Spleen (tissue), 11 donors: ENCODE measurements around the gene SORBS1. TPM values are rescaled to one million over a fixed set of nuclear protein-coding genes. Genes with fewer than 3 reads are reported as not detected.

Source experiments
- DNase-seq: peaks from one replicate; pipeline ENCODE4 v3.0.0-alpha.2; 2020
- H3K27ac ChIP-seq, 8 donors: fragments of 200-600 bp; sonication (generic) in 7 of 8; 1 replicate in 4 of 8; 2 replicates in 4 of 8; pipeline versions ENCODE4 v1.5.0 to v1.8.0; 2016 to 2021; ENCODE audit warnings: inconsistent platforms in 4 of 8, mild to moderate bottlenecking in 4 of 8, moderate library complexity in 1 of 8
- H3K27me3 ChIP-seq, 7 donors: fragments of 200-600 bp; sonication (generic) in 6 of 7; replicated peaks in 1 of 7; 1 replicate in 4 of 7; 2 replicates in 3 of 7; pipeline versions ENCODE4 v1.5.0 to v1.8.0; 2016 to 2021; ENCODE audit warnings: inconsistent platforms in 3 of 7, mild to moderate bottlenecking in 1 of 7
- H3K36me3 ChIP-seq, 6 donors: fragments of 200-600 bp; sonication (generic) in 5 of 6; 1 replicate in 4 of 6; 2 replicates in 2 of 6; pipeline versions ENCODE4 v1.5.0 to v1.8.0; 2016 to 2021; ENCODE audit warnings: inconsistent platforms in 2 of 6
- H3K4me1 ChIP-seq, 6 donors: fragments of 200-600 bp; sonication (generic) in 5 of 6; 1 replicate in 3 of 6; 2 replicates in 3 of 6; pipeline versions ENCODE4 v1.5.0 to v1.8.0; 2016 to 2021; ENCODE audit warnings: inconsistent platforms in 3 of 6
- H3K4me3 ChIP-seq, 8 donors: fragments of 200-600 bp; sonication (generic) in 7 of 8; 1 replicate in 4 of 8; 2 replicates in 4 of 8; pipeline versions ENCODE4 v1.5.0 to v1.8.0; 2016 to 2021; ENCODE audit warnings: inconsistent platforms in 4 of 8, mild to moderate bottlenecking in 4 of 8, moderate library complexity in 2 of 8
- H3K9me3 ChIP-seq, 8 donors: fragments of 200-600 bp; sonication (generic) in 7 of 8; 1 replicate in 4 of 8; 2 replicates in 4 of 8; pipeline versions ENCODE4 v1.5.0 to v1.8.0; 2016 to 2021; ENCODE audit warnings: inconsistent platforms in 4 of 8
- POLR2A ChIP-seq, 3 donors: fragments of 450-650 bp; IDR thresholded peaks; one replicate each; pipeline ENCODE4 v1.5.1; 2017; ENCODE audit warnings: antibody characterized with exemption in 3 of 3, mild to moderate bottlenecking in 1 of 3
- POLR2AphosphoS5 ChIP-seq, 3 donors: sonication (generic); formaldehyde crosslinking; IDR thresholded peaks; one replicate each; pipeline ENCODE4 v1.5.1; 2017; ENCODE audit warnings: antibody characterized with exemption in 3 of 3
- WGBS, 5 donors: extraction: QIAGEN DNeasy Blood & Tissue Kit in 3 of 5; methylation state at CpG; one replicate each; pipeline versions ENCODE4 v1.1.5 to v1.1.7; 2013 to 2018; 5-methylcytosine and 5-hydroxymethylcytosine counted together
- intact Hi-C: fragments of 100-400 bp; cut with DNase I; formaldehyde crosslinking; loops from one replicate; pipeline ENCODE4 v1.15.0; 2023; ENCODE audit warnings: low total_unique reads
- polyA plus RNA-seq, 3 donors: library from polyadenylated mRNA; stranded (reverse); fragments of 200-250 nt; gene quantifications; one replicate each; pipeline ENCODE4 v1.2.1, GENCODE V29; 2013
- total RNA-seq, 7 donors: library from RNA; depleted of rRNA in 3 of 7; stranded (reverse); fragments of >200 nt in 3 of 7; fragmentation: NEBNext Ultra II Directional in 4 of 7; extraction: Animal tissue kit (Norgen Biotek cat#: 25700) in 4 of 7; gene quantifications; one replicate each; pipeline versions ENCODE4 v1.1.0 to v1.2.1, GENCODE V29; 2016 to 2021
- TF ChIP-seq, protein P1 (sequence below), 11 experiments: fragments of 200-600 bp in 7 of 11; fragments of 450-650 bp in 4 of 11; sonication (generic) in 4 of 11; IDR thresholded peaks in 8 of 11; conservative IDR thresholded peaks in 3 of 11; 1 replicate in 7 of 11; 2 replicates in 4 of 11; pipeline versions ENCODE4 v1.4.0 to v1.8.0; 2016 to 2021; ENCODE audit warnings: antibody characterized with exemption in 11 of 11, inconsistent platforms in 4 of 11, mild to moderate bottlenecking in 1 of 11
- donor health status: healthy with polysubstance abuse.
- donor health status: DM: no; HTN: no; CAD: no; lungs with moderate emphysema.
- donor health status: DM: no; HTN: no; CAD: no.
- donor health status: Bipolar disorder and iron deficiency.
- donor health status: healthy.
- donor health status: DM: no; HTN: no; CAD: no.
- donor health status: DM: yes; HTN: yes; CAD: no.

SORBS1 gene
- total and polyA plus RNA-seq, 10 donors = 2.8 to 30.8 (median 18.1) TPM

- no peak for DNase-seq
- H3K27me3 ChIP-seq = no peaks in the 10 kb centered on the region
- TF ChIP-seq POLR2AphosphoS5 (IDR thresholded peaks at IDR 0.05) (no peak), POLR2A (IDR thresholded peaks at IDR 0.05) (no peak)
- TF ChIP-seq, protein P1, sequence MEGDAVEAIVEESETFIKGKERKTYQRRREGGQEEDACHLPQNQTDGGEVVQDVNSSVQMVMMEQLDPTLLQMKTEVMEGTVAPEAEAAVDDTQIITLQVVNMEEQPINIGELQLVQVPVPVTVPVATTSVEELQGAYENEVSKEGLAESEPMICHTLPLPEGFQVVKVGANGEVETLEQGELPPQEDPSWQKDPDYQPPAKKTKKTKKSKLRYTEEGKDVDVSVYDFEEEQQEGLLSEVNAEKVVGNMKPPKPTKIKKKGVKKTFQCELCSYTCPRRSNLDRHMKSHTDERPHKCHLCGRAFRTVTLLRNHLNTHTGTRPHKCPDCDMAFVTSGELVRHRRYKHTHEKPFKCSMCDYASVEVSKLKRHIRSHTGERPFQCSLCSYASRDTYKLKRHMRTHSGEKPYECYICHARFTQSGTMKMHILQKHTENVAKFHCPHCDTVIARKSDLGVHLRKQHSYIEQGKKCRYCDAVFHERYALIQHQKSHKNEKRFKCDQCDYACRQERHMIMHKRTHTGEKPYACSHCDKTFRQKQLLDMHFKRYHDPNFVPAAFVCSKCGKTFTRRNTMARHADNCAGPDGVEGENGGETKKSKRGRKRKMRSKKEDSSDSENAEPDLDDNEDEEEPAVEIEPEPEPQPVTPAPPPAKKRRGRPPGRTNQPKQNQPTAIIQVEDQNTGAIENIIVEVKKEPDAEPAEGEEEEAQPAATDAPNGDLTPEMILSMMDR (IDR thresholded peaks at IDR 0.05 in 8 of 11, conservative IDR thresholded peaks at IDR 0.05 in 3 of 11) = no peak
- H3K36me3 ChIP-seq = peaks cover 0 to 10% (median 0%) of the 10 kb centered on the region in 6 donors
- intact Hi-C loops = no loop called here
- H3K4me1 ChIP-seq = peaks cover 6 to 29% (median 13%) of the 10 kb centered on the region in 6 donors
- WGBS, 5 donors = 73 to 88% (median 82%) methylated on average over 7 of the region's 7 CpGs
- no peak overlapping the region for H3K4me3 ChIP-seq
- H3K27ac ChIP-seq = no peak overlapping the region
- no peaks in the 10 kb centered on the region for H3K9me3 ChIP-seq
These were observed 205.9 kb downstream of the SORBS1 start for GRCh38 chr10:95355301-95355700.

DNA sequence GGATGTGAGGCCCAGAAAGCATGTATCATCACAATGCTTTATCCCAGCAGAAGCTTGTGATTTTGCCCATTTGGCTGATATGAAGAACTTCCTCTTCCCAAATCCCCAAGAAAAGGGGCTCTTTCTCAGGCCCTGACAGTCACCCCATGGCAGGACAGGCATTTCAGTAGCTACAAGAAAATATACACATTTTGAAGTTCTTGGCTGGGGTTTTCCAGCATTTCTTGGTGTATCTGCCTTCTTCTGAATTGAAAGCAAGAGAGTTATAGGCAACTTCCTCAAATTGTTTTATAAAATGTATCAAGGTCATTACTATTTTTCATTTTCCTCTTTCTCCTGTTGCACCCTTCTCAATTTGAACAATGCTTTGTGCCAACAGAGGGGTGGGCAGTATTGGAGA, 207.1 kb downstream of the SORBS1 start:
- no peaks in the 10 kb centered on the region for H3K9me3 ChIP-seq
- TF ChIP-seq POLR2AphosphoS5 (IDR thresholded peaks at IDR 0.05) (no peak), POLR2A (IDR thresholded peaks at IDR 0.05) (no peak)
- TF ChIP-seq, protein P1 (IDR thresholded peaks at IDR 0.05 in 8 of 11, conservative IDR thresholded peaks at IDR 0.05 in 3 of 11) = no peak
- peaks cover 0 to 10% (median 0%) of the 10 kb centered on the region in 6 donors for H3K36me3 ChIP-seq
- H3K27me3 ChIP-seq = no peaks in the 10 kb centered on the region
- intact Hi-C loops = no loop called here
- DNase-seq = no peak
- no peak overlapping the region for H3K4me3 ChIP-seq
- peaks cover 6 to 29% (median 13%) of the 10 kb centered on the region in 6 donors for H3K4me1 ChIP-seq
- peak overlapping the region in 7 of 8 donors; percentile 10 to 79 (median 48) for H3K27ac ChIP-seq

- no peak for DNase-seq
- H3K36me3 ChIP-seq = peaks cover 0 to 10% (median 0%) of the 10 kb centered on the region in 6 donors
- intact Hi-C loops = no loop called here
- no peak overlapping the region for H3K4me3 ChIP-seq
- peaks cover 6 to 29% (median 13%) of the 10 kb centered on the region in 6 donors for H3K4me1 ChIP-seq
- H3K9me3 ChIP-seq = no peaks in the 10 kb centered on the region
- TF ChIP-seq, protein P1 (IDR thresholded peaks at IDR 0.05 in 8 of 11, conservative IDR thresholded peaks at IDR 0.05 in 3 of 11) = no peak
- TF ChIP-seq POLR2A (IDR thresholded peaks at IDR 0.05) = no peak
- no peak for TF ChIP-seq POLR2AphosphoS5 (IDR thresholded peaks at IDR 0.05)
- no peaks in the 10 kb centered on the region for H3K27me3 ChIP-seq
- no peak overlapping the region for H3K27ac ChIP-seq
These were observed 208.0 kb downstream of the SORBS1 start for GRCh38 chr10:95353123-95353522.

GRCh38 chr10:95352684-95353083, 208.5 kb downstream of the SORBS1 start:
- Histone ChIP-seq H3K4me3 (no peak overlapping the region), H3K4me1 (peaks cover 6 to 29% (median 13%) of the 10 kb centered on the region in 6 donors), H3K27ac (no peak overlapping the region), H3K9me3 (no peaks in the 10 kb centered on the region), H3K27me3 (no peaks in the 10 kb centered on the region), H3K36me3 (peaks cover 0 to 10% (median 0%) of the 10 kb centered on the region in 6 donors)
- intact Hi-C loops = no loop called here
- TF ChIP-seq POLR2AphosphoS5 (IDR thresholded peaks at IDR 0.05) (no peak), POLR2A (IDR thresholded peaks at IDR 0.05) (no peak)
- TF ChIP-seq, protein P1 (IDR thresholded peaks at IDR 0.05 in 8 of 11, conservative IDR thresholded peaks at IDR 0.05 in 3 of 11) = no peak
- WGBS, 5 donors = 82 to 94% (median 92%) methylated on average over 2 of the region's 2 CpGs
- no peak for DNase-seq
